Aorta (tissue), 5 donors: ENCODE results near the gene CDHR5. TPM values are rescaled to one million over a fixed set of nuclear protein-coding genes. Genes with fewer than 3 reads are reported as not detected.

Experiments
- ATAC-seq: fragments of 200-7000 bp; cut with Tn5 transposase; one replicate; pipeline ENCODE4 v1.9.1; 2022; ENCODE audit warnings: moderate library complexity; ENCODE audit not compliant: low FRiP score
- DNase-seq, 2 donors: peaks; one replicate each; pipeline ENCODE4 v3.0.0-alpha.2; 2020
- H3K27ac ChIP-seq, 2 donors: one replicate each; pipeline ENCODE4 v1.5.1; 2013; ENCODE audit warnings: low read length in 2 of 2, mild to moderate bottlenecking in 2 of 2, moderate library complexity in 2 of 2, control low read depth in 1 of 2, inconsistent platforms in 1 of 2, low read depth in 1 of 2
- H3K27me3 ChIP-seq, 2 donors: one replicate each; pipeline ENCODE4 v1.6.1; 2013; ENCODE audit warnings: control low read depth in 1 of 2, low read length in 1 of 2, mild to moderate bottlenecking in 1 of 2, moderate library complexity in 1 of 2; ENCODE audit not compliant: insufficient read depth in 2 of 2, control insufficient read depth in 1 of 2
- H3K36me3 ChIP-seq, 2 donors: one replicate each; pipeline ENCODE4 v1.6.1; 2013; ENCODE audit warnings: control low read depth in 1 of 2, low read length in 1 of 2, mild to moderate bottlenecking in 1 of 2; ENCODE audit not compliant: insufficient read depth in 2 of 2, control insufficient read depth in 1 of 2
- H3K4me1 ChIP-seq, 2 donors: one replicate each; pipeline ENCODE4 v1.6.1; 2013; ENCODE audit warnings: low read length in 2 of 2, control low read depth in 1 of 2, mild to moderate bottlenecking in 1 of 2, moderate library complexity in 1 of 2; ENCODE audit not compliant: insufficient read depth in 2 of 2, control insufficient read depth in 1 of 2
- H3K4me3 ChIP-seq, 2 donors: one replicate each; pipeline ENCODE4 v1.5.1; 2013; ENCODE audit warnings: low read length in 2 of 2, control low read depth in 1 of 2, mild to moderate bottlenecking in 1 of 2
- H3K9me3 ChIP-seq: one replicate; pipeline ENCODE4 v1.6.1; 2013; ENCODE audit warnings: mild to moderate bottlenecking, low read length; ENCODE audit not compliant: control insufficient read depth
- WGBS, 2 donors: extraction: QIAGEN DNeasy Blood & Tissue Kit; methylation state at CpG; one replicate each; pipeline ENCODE4 v1.1.7; 2013; 5-methylcytosine and 5-hydroxymethylcytosine counted together
- intact Hi-C, 2 donors: fragments of 100-400 bp; cut with DNase I; formaldehyde crosslinking; loops; one replicate each; pipeline versions ENCODE4 v1.14.2 to v1.15.0; 2022
- microRNA-seq, 2 donors: library from miRNA; unstranded; fragments of <30 nt; microRNA quantifications; one replicate each; pipeline ENCODE4 v1.2.0, GENCODE V29; 2020
- polyA plus RNA-seq, 2 donors: library from polyadenylated mRNA; stranded (reverse); fragments of 200-250 nt; gene quantifications; one replicate each; pipeline ENCODE4 v1.2.3, GENCODE V29; 2013
- total RNA-seq, 2 donors: library from RNA; stranded (reverse); fragmentation: NEBNext Ultra II Directional; extraction: Animal tissue kit (Norgen Biotek cat#: 25700); gene quantifications; one replicate each; pipeline ENCODE4 v1.2.1, GENCODE V29; 2021
- donor health status: healthy with polysubstance abuse.
- donor health status: Bipolar disorder and iron deficiency.
- donor health status: DM: no; HTN: no; CAD: no.
- donor health status: DM: no; HTN: no; CAD: no.
- donor health status: DM: yes; HTN: yes; CAD: no.

CDHR5 gene
- total and polyA plus RNA-seq, 4 donors: 0.79 to 39.8 TPM; not detected in 2

GRCh38 chr11:571802-572185 lies 53.0 kb downstream of the CDHR5 start:
- ATAC-seq (no peak), DNase-seq (no peak)
- H3K27me3 ChIP-seq: no peaks in the 10 kb centered on the region
- no peaks in the 10 kb centered on the region for H3K9me3 ChIP-seq
- no peaks in the 10 kb centered on the region for H3K4me1 ChIP-seq
- 73 to 76% methylated on average over 8 of the region's 8 CpGs for WGBS, 2 donors
- intact Hi-C loops: no loop called here
- H3K27ac ChIP-seq: no peak overlapping the region
- no peak overlapping the region for H3K4me3 ChIP-seq
- H3K36me3 ChIP-seq: no peaks in the 10 kb centered on the region

- intact Hi-C loops: no loop called here
- 39 to 41% methylated on average over 32 to 36 of the region's 36 CpGs for WGBS, 2 donors
- no peaks in the 10 kb centered on the region for H3K9me3 ChIP-seq
- DNase-seq (no peak), ATAC-seq (peak; percentile 26)
- peak overlapping the region; percentile 70 to 75 for H3K4me3 ChIP-seq
- H3K27me3 ChIP-seq: no peaks in the 10 kb centered on the region
- H3K36me3 ChIP-seq: no peaks in the 10 kb centered on the region
- peak overlapping the region in 1 of 2 donors; percentile 26 for H3K27ac ChIP-seq
- H3K4me1 ChIP-seq: no peaks in the 10 kb centered on the region
Measured at GRCh38 chr11:569158-569885, 55.4 kb downstream of the CDHR5 start.

- ATAC-seq (peak; percentile 92), DNase-seq (peak; percentile 96)
- intact Hi-C loops: no loop called here
- Histone ChIP-seq H3K4me1 (no peaks in the 10 kb centered on the region), H3K36me3 (no peaks in the 10 kb centered on the region), H3K27me3 (no peaks in the 10 kb centered on the region), H3K9me3 (no peaks in the 10 kb centered on the region), H3K4me3 (peak overlapping the region; percentile 70 to 75), H3K27ac (peak overlapping the region in 1 of 2 donors; percentile 26)
- WGBS, 2 donors: 1 to 2% methylated on average over 40 to 123 of the region's 123 CpGs
Measured at GRCh38 chr11:568306-569157, 56.2 kb downstream of the CDHR5 start.

- ATAC-seq (peak; percentile 20), DNase-seq (no peak)
- peak overlapping the region; percentile 35 to 70 for H3K4me3 ChIP-seq
- H3K27me3 ChIP-seq: no peaks in the 10 kb centered on the region
- intact Hi-C loops: no loop called here
- H3K9me3 ChIP-seq: no peaks in the 10 kb centered on the region
- H3K4me1 ChIP-seq: no peaks in the 10 kb centered on the region
- WGBS, 2 donors: 24 to 28% methylated on average over 34 to 41 of the region's 41 CpGs
- no peaks in the 10 kb centered on the region for H3K36me3 ChIP-seq
- H3K27ac ChIP-seq: no peak overlapping the region
Measured at GRCh38 chr11:567629-568292, 57.0 kb downstream of the CDHR5 start.

- no peak for DNase-seq
- no peak overlapping the region for H3K27ac ChIP-seq
- no peaks in the 10 kb centered on the region for H3K27me3 ChIP-seq
- no peaks in the 10 kb centered on the region for H3K4me1 ChIP-seq
- WGBS, 2 donors: 93 to 96% methylated on average over 18 of the region's 18 CpGs
- no peak for ATAC-seq
- no peaks in the 10 kb centered on the region for H3K9me3 ChIP-seq
- intact Hi-C loops: no loop called here
- no peaks in the 10 kb centered on the region for H3K36me3 ChIP-seq
- H3K4me3 ChIP-seq: no peak overlapping the region
Measured at GRCh38 chr11:567011-567628, 57.6 kb downstream of the CDHR5 start.

Small RNA genes within 50 kb of the gene (microRNA-seq; reads per million reads assigned to microRNA genes)
- gene MIR210: 137 to 224 reads per million in 2 donors

Other genes starting within 250 kb of the CDHR5 start
- gene PKP3, start 230.7 kb downstream of the CDHR5 start, total RNA-seq: under 1 TPM in 1 of 2 donors, not detected in 1; 0.42 TPM
- 10 to 100 TPM in 1 of 2 donors, under 1 TPM in 1; 0.05 to 10.9 TPM for gene PKP3, start 230.7 kb downstream of the CDHR5 start, polyA plus RNA-seq
- 10 to 100 TPM; 19.8 to 47.8 TPM for gene SIGIRR, start 210.0 kb downstream of the CDHR5 start, total RNA-seq
- 10 to 100 TPM; 27.8 to 52.7 TPM for gene SIGIRR, start 210.0 kb downstream of the CDHR5 start, polyA plus RNA-seq
- 1 to 10 TPM; 1.3 to 2.8 TPM for gene ANO9, start 182.9 kb downstream of the CDHR5 start, total RNA-seq
- gene ANO9, start 182.9 kb downstream of the CDHR5 start, polyA plus RNA-seq: 1 to 10 TPM in 1 of 2 donors, under 1 TPM in 1; 0.41 to 8.1 TPM
- 10 to 100 TPM; 19.2 to 34.1 TPM for gene PTDSS2, start 174.7 kb downstream of the CDHR5 start, total RNA-seq
- gene PTDSS2, start 174.7 kb downstream of the CDHR5 start, polyA plus RNA-seq: 10 to 100 TPM; 10.1 to 47.6 TPM
- 100 to 1,000 TPM; 146 to 184 TPM for gene RNH1, start 117.7 kb downstream of the CDHR5 start, total RNA-seq
- 100 to 1,000 TPM; 125 to 224 TPM for gene RNH1, start 117.7 kb downstream of the CDHR5 start, polyA plus RNA-seq
- 10 to 100 TPM; 35.9 to 44.9 TPM for gene HRAS, start 89.4 kb downstream of the CDHR5 start, total RNA-seq
- gene HRAS, start 89.4 kb downstream of the CDHR5 start, polyA plus RNA-seq: 100 to 1,000 TPM in 1 of 2 donors, 10 to 100 TPM in 1; 75.9 to 142 TPM
- 1 to 10 TPM; 1.0 to 1.3 TPM for gene LRRC56, start 87.4 kb downstream of the CDHR5 start, total RNA-seq
- 1 to 10 TPM in 1 of 2 donors, under 1 TPM in 1; 0.25 to 1.5 TPM for gene LRRC56, start 87.4 kb downstream of the CDHR5 start, polyA plus RNA-seq
- 1 to 10 TPM; 1.4 to 1.9 TPM for gene LMNTD2, start 64.2 kb downstream of the CDHR5 start, total RNA-seq
- gene LMNTD2, start 64.2 kb downstream of the CDHR5 start, polyA plus RNA-seq: 1 to 10 TPM; 1.7 to 1.9 TPM
- gene RASSF7, start 64.0 kb downstream of the CDHR5 start, total RNA-seq: 1 to 10 TPM; 5.6 to 8.5 TPM
- gene RASSF7, start 64.0 kb downstream of the CDHR5 start, polyA plus RNA-seq: 1 to 10 TPM; 8.4 to 9.9 TPM
- 10 to 100 TPM; 26.6 to 32.4 TPM for gene PHRF1, start 48.5 kb downstream of the CDHR5 start, total RNA-seq
- 10 to 100 TPM in 1 of 2 donors, 1 to 10 TPM in 1; 7.6 to 18.1 TPM for gene PHRF1, start 48.5 kb downstream of the CDHR5 start, polyA plus RNA-seq
- 10 to 100 TPM; 23.3 to 30.9 TPM for gene IRF7, start 9.0 kb downstream of the CDHR5 start, total RNA-seq
- gene IRF7, start 9.0 kb downstream of the CDHR5 start, polyA plus RNA-seq: 10 to 100 TPM; 13.4 to 29.3 TPM
- not detected for gene SCT, start 2.2 kb upstream of the CDHR5 start, total RNA-seq
- not detected for gene SCT, start 2.2 kb upstream of the CDHR5 start, polyA plus RNA-seq
- gene DRD4, start 12.3 kb upstream of the CDHR5 start, total RNA-seq: 1 to 10 TPM; 1.3 to 2.1 TPM
- 1 to 10 TPM in 1 of 2 donors, not detected in 1; 3.4 TPM for gene DRD4, start 12.3 kb upstream of the CDHR5 start, polyA plus RNA-seq
- gene DEAF1, start 70.3 kb upstream of the CDHR5 start, total RNA-seq: 10 to 100 TPM; 32.2 to 59.5 TPM
- gene DEAF1, start 70.3 kb upstream of the CDHR5 start, polyA plus RNA-seq: 10 to 100 TPM; 15.7 to 53.0 TPM
- gene TMEM80, start 70.9 kb upstream of the CDHR5 start, total RNA-seq: 10 to 100 TPM; 15.6 to 23.0 TPM
- 10 to 100 TPM in 1 of 2 donors, 1 to 10 TPM in 1; 8.4 to 31.2 TPM for gene TMEM80, start 70.9 kb upstream of the CDHR5 start, polyA plus RNA-seq
- 10 to 100 TPM; 41.0 to 45.1 TPM for gene EPS8L2, start 81.3 kb upstream of the CDHR5 start, total RNA-seq
- gene EPS8L2, start 81.3 kb upstream of the CDHR5 start, polyA plus RNA-seq: 100 to 1,000 TPM in 1 of 2 donors, 10 to 100 TPM in 1; 64.6 to 102 TPM
- gene TALDO1, start 122.5 kb upstream of the CDHR5 start, total RNA-seq: 100 to 1,000 TPM; 113 to 130 TPM
- gene TALDO1, start 122.5 kb upstream of the CDHR5 start, polyA plus RNA-seq: 100 to 1,000 TPM; 122 to 187 TPM
- 10 to 100 TPM; 36.1 to 52.7 TPM for gene GATD1, start 152.5 kb upstream of the CDHR5 start, total RNA-seq
- 10 to 100 TPM in 1 of 2 donors, 1 to 10 TPM in 1; 9.6 to 32.5 TPM for gene GATD1, start 152.5 kb upstream of the CDHR5 start, polyA plus RNA-seq
- gene CEND1, start 165.1 kb upstream of the CDHR5 start, total RNA-seq: not detected
- gene CEND1, start 165.1 kb upstream of the CDHR5 start, polyA plus RNA-seq: under 1 TPM in 1 of 2 donors, not detected in 1; 0.10 TPM
- gene SLC25A22, start 173.3 kb upstream of the CDHR5 start, total RNA-seq: 10 to 100 TPM; 10.1 to 12.9 TPM
- gene SLC25A22, start 173.3 kb upstream of the CDHR5 start, polyA plus RNA-seq: 1 to 10 TPM; 3.2 to 5.6 TPM
- gene PIDD1, start 180.3 kb upstream of the CDHR5 start, total RNA-seq: 10 to 100 TPM in 1 of 2 donors, 1 to 10 TPM in 1; 8.5 to 14.7 TPM
- gene PIDD1, start 180.3 kb upstream of the CDHR5 start, polyA plus RNA-seq: 10 to 100 TPM; 15.3 to 71.4 TPM
- gene RPLP2, start 185.0 kb upstream of the CDHR5 start, total RNA-seq: 1,000 to 10,000 TPM; 1,300 to 1,387 TPM
- 1,000 to 10,000 TPM; 1,256 to 1,452 TPM for gene RPLP2, start 185.0 kb upstream of the CDHR5 start, polyA plus RNA-seq
- gene PNPLA2, start 194.0 kb upstream of the CDHR5 start, total RNA-seq: 100 to 1,000 TPM; 116 to 121 TPM
- gene PNPLA2, start 194.0 kb upstream of the CDHR5 start, polyA plus RNA-seq: 100 to 1,000 TPM in 1 of 2 donors, 10 to 100 TPM in 1; 33.7 to 240 TPM
- gene CRACR2B, start 203.0 kb upstream of the CDHR5 start, total RNA-seq: 10 to 100 TPM in 1 of 2 donors, 1 to 10 TPM in 1; 2.2 to 10.0 TPM
- gene CRACR2B, start 203.0 kb upstream of the CDHR5 start, polyA plus RNA-seq: 10 to 100 TPM in 1 of 2 donors, 1 to 10 TPM in 1; 4.8 to 10.5 TPM
- gene CD151, start 208.0 kb upstream of the CDHR5 start, total RNA-seq: 100 to 1,000 TPM; 620 to 681 TPM
- 1,000 to 10,000 TPM in 1 of 2 donors, 100 to 1,000 TPM in 1; 860 to 1,186 TPM for gene CD151, start 208.0 kb upstream of the CDHR5 start, polyA plus RNA-seq
- gene POLR2L, start 217.6 kb upstream of the CDHR5 start, total RNA-seq: 10 to 100 TPM; 57.5 to 69.2 TPM
- gene POLR2L, start 217.6 kb upstream of the CDHR5 start, polyA plus RNA-seq: 100 to 1,000 TPM; 140 to 152 TPM
- gene TSPAN4, start 217.9 kb upstream of the CDHR5 start, total RNA-seq: 10 to 100 TPM; 42.9 to 95.1 TPM
- 10 to 100 TPM; 28.4 to 79.1 TPM for gene TSPAN4, start 217.9 kb upstream of the CDHR5 start, polyA plus RNA-seq